IMR-90 (cell line): ENCODE results near the gene ALKBH5. TPM values are rescaled to one million over a fixed set of nuclear protein-coding genes. Genes with fewer than 3 reads are reported as not detected.

ENCODE experiments used
- ATAC-seq: fragments of 200-7000 bp; cut with Tn5 transposase; 2 replicates; pipeline ENCODE4 v1.9.1; 2020; ENCODE audit warnings: low read depth, mild to moderate bottlenecking, moderate library complexity
- BruUV-seq: library from RNA; stranded (reverse); fragments of 400-500 nt; replicated peaks from 2 replicates; lab custom pipeline; 2021; lab: Mats Ljungman, UMichigan
- CTCF ChIA-PET: fragments of 300-600 bp; formaldehyde crosslinking; extraction: SDS; loops from one replicate; lab custom pipeline; 2021; ENCODE audit warnings: antibody characterized with exemption; lab: Yijun Ruan, JAX
- POLR2A ChIA-PET: fragments of 300-600 bp; sonication (Branson Sonifier 250); formaldehyde crosslinking; loops from one replicate; lab custom pipeline; 2022; ENCODE audit warnings: antibody characterized with exemption; ENCODE audit not compliant: unreplicated experiment; lab: Charles Lee
- DNase-seq: peaks from one replicate; pipeline ENCODE4 v3.0.0; 2013
- H2AFZ ChIP-seq: replicated peaks from 2 replicates; pipeline ENCODE3; 2013; ENCODE audit warnings: low read length, mild to moderate bottlenecking; ENCODE audit not compliant: poor library complexity
- H2AK5ac ChIP-seq: 2 replicates; pipeline ENCODE4 v1.6.1; 2013; ENCODE audit warnings: low read depth, low read length, inconsistent platforms
- H2AK9ac ChIP-seq: replicated peaks from 2 replicates; pipeline ENCODE3; 2013; ENCODE audit warnings: mild to moderate bottlenecking, low read depth, low read length, moderate library complexity; ENCODE audit not compliant: poor library complexity
- H2BK120ac ChIP-seq: 2 replicates; pipeline ENCODE4 v1.6.1; 2013; ENCODE audit warnings: low read depth, low read length, inconsistent platforms
- H2BK15ac ChIP-seq: 3 replicates; pipeline ENCODE4 v1.6.1; 2013; ENCODE audit warnings: low read depth, low read length, inconsistent platforms
- H2BK20ac ChIP-seq: 2 replicates; pipeline ENCODE4 v1.6.1; 2013; ENCODE audit warnings: low read depth, mild to moderate bottlenecking, inconsistent platforms, low read length, moderate library complexity
- H2BK5ac ChIP-seq: 2 replicates; pipeline ENCODE4 v1.6.1; 2013; ENCODE audit warnings: mild to moderate bottlenecking, low read depth, low read length, inconsistent platforms; ENCODE audit not compliant: poor library complexity, severe bottlenecking
- H3K14ac ChIP-seq: replicated peaks from 2 replicates; pipeline ENCODE4 v1.6.1; 2013; ENCODE audit warnings: low read depth, low read length, inconsistent platforms
- H3K18ac ChIP-seq: 2 replicates; pipeline ENCODE4 v1.6.1; 2013; ENCODE audit warnings: low read depth, low read length, control low read depth
- H3K23ac ChIP-seq: 2 replicates; pipeline ENCODE4 v1.6.1; 2013; ENCODE audit warnings: low read depth, low read length, inconsistent platforms
- H3K27ac ChIP-seq: 2 replicates; pipeline ENCODE4 v1.5.1; 2013; ENCODE audit warnings: mild to moderate bottlenecking, control low read depth, low read length; ENCODE audit not compliant: insufficient read depth
- H3K27me3 ChIP-seq: 2 replicates; pipeline ENCODE4 v1.6.1; 2013; ENCODE audit warnings: low read length; ENCODE audit not compliant: control insufficient read depth, insufficient read depth
- H3K36me3 ChIP-seq: 2 replicates; pipeline ENCODE4 v1.6.1; 2013; ENCODE audit warnings: low read length, mixed read lengths; ENCODE audit not compliant: control insufficient read depth, insufficient read depth
- H3K4ac ChIP-seq: 2 replicates; pipeline ENCODE4 v1.6.1; 2013; ENCODE audit warnings: low read depth, low read length, inconsistent platforms
- H3K4me1 ChIP-seq: 2 replicates; pipeline ENCODE4 v1.6.1; 2013; ENCODE audit warnings: low read length, mixed read lengths; ENCODE audit not compliant: control insufficient read depth, insufficient read depth
- H3K4me2 ChIP-seq: 2 replicates; pipeline ENCODE4 v1.6.1; 2013; ENCODE audit warnings: low read depth, mild to moderate bottlenecking, control low read depth, low read length, moderate library complexity
- H3K4me3 ChIP-seq: 2 replicates; pipeline ENCODE4 v1.5.1; 2013; ENCODE audit warnings: low read depth, mild to moderate bottlenecking, control low read depth, low read length, moderate library complexity; ENCODE audit not compliant: insufficient read depth
- H3K56ac ChIP-seq: 2 replicates; pipeline ENCODE4 v1.6.1; 2013; ENCODE audit warnings: low read length, inconsistent platforms; ENCODE audit not compliant: insufficient read depth; ENCODE audit errors: extremely low read depth
- H3K79me1 ChIP-seq, 2 experiments: 2 replicates each; pipeline ENCODE4 v1.6.1; 2013; ENCODE audit warnings: low read length in 2 of 2, inconsistent platforms in 1 of 2, low read depth in 1 of 2
- H3K9ac ChIP-seq: 2 replicates; pipeline ENCODE4 v1.6.1; 2013; ENCODE audit warnings: low read depth, low read length, control low read depth
- H3K9me1 ChIP-seq: 2 replicates; pipeline ENCODE4 v1.6.1; 2013; ENCODE audit warnings: low read length, inconsistent platforms; ENCODE audit not compliant: insufficient read depth
- H3K9me3 ChIP-seq: 2 replicates; pipeline ENCODE4 v1.6.1; 2013; ENCODE audit warnings: low read length; ENCODE audit not compliant: control insufficient read depth, insufficient read depth
- H4K20me1 ChIP-seq: 2 replicates; pipeline ENCODE4 v1.6.1; 2013; ENCODE audit warnings: low read length, inconsistent platforms; ENCODE audit not compliant: insufficient read depth
- H4K5ac ChIP-seq: 2 replicates; pipeline ENCODE4 v1.6.1; 2013; ENCODE audit warnings: mild to moderate bottlenecking, low read depth, low read length, control low read depth
- H4K8ac ChIP-seq, 2 experiments: 2 replicates each; pipeline ENCODE4 v1.6.1; 2013; ENCODE audit warnings: low read depth in 2 of 2, low read length in 2 of 2, control low read depth in 1 of 2, inconsistent platforms in 1 of 2
- H4K91ac ChIP-seq: 2 replicates; pipeline ENCODE4 v1.6.1; 2013; ENCODE audit warnings: low read depth, low read length, inconsistent platforms; ENCODE audit not compliant: insufficient read depth
- BHLHE40 ChIP-seq: fragments of 150-350 bp; IDR thresholded peaks from 2 replicates; pipeline ENCODE4 v1.6.1; 2016; ENCODE audit warnings: mild to moderate bottlenecking, low read depth, low read length
- CEBPB ChIP-seq: IDR thresholded peaks from 2 replicates; pipeline ENCODE4 v1.6.1; 2012; ENCODE audit warnings: low read depth, low read length, improper control_type of control experiment
- CHD1 ChIP-seq: IDR thresholded peaks from 2 replicates; pipeline ENCODE4 v1.6.1; 2012; ENCODE audit warnings: low read depth, low read length, improper control_type of control experiment
- CTCF ChIP-seq: conservative IDR thresholded peaks from 2 replicates; pipeline ENCODE4 v1.5.1; 2012; ENCODE audit warnings: mild to moderate bottlenecking, low read depth, low read length, improper control_type of control experiment
- ELK1 ChIP-seq: fragments of 150-350 bp; IDR thresholded peaks from 2 replicates; pipeline ENCODE4 v1.6.1; 2016; ENCODE audit warnings: low read depth, mild to moderate bottlenecking, low read length, moderate library complexity, borderline replicate concordance
- FOS ChIP-seq: fragments of 150-350 bp; IDR thresholded peaks from 2 replicates; pipeline ENCODE4 v1.6.1; 2016; ENCODE audit warnings: low read depth, low read length
- MAFK ChIP-seq: IDR thresholded peaks from 2 replicates; pipeline ENCODE4 v1.6.1; 2012; ENCODE audit warnings: low read depth, low read length, improper control_type of control experiment
- MAZ ChIP-seq: IDR thresholded peaks from 2 replicates; pipeline ENCODE4 v1.6.1; 2012; ENCODE audit warnings: low read depth, mild to moderate bottlenecking, low read length, improper control_type of control experiment, moderate library complexity, borderline replicate concordance
- MXI1 ChIP-seq: IDR thresholded peaks from 2 replicates; pipeline ENCODE4 v1.6.1; 2012; ENCODE audit warnings: low read depth, mild to moderate bottlenecking, low read length, moderate library complexity, borderline replicate concordance
- NFE2L2 ChIP-seq: fragments of 150-350 bp; IDR thresholded peaks from 2 replicates; pipeline ENCODE4 v1.6.1; 2016; ENCODE audit warnings: low read depth, mild to moderate bottlenecking, low read length
- POLR2A ChIP-seq: IDR thresholded peaks from 2 replicates; pipeline ENCODE4 v1.6.1; 2012; ENCODE audit warnings: mild to moderate bottlenecking, low read depth, low read length
- RAD21 ChIP-seq: IDR thresholded peaks from 2 replicates; pipeline ENCODE4 v1.6.1; 2012; ENCODE audit warnings: low read length, improper control_type of control experiment
- RCOR1 ChIP-seq: IDR thresholded peaks from 2 replicates; pipeline ENCODE4 v1.6.1; 2012; ENCODE audit warnings: mild to moderate bottlenecking, low read length, improper control_type of control experiment; ENCODE audit not compliant: insufficient replicate concordance
- RFX5 ChIP-seq: IDR thresholded peaks from 2 replicates; pipeline ENCODE4 v1.8.0; 2012; ENCODE audit warnings: low read depth, mild to moderate bottlenecking, low read length, moderate library complexity
- SMC3 ChIP-seq: fragments of 150-350 bp; IDR thresholded peaks from 2 replicates; pipeline ENCODE4 v1.6.1; 2016; ENCODE audit warnings: low read depth, mild to moderate bottlenecking, antibody characterized with exemption, low read length, moderate library complexity
- WGBS, 2 experiments: methylation state at CpG; one replicate each; pipeline versions ENCODE4 v1.1.5 to v1.1.7; 2013; ENCODE audit warnings: missing lambda C conversion rate in 2 of 2; ENCODE audit not compliant: insufficient read length in 1 of 2; ENCODE audit errors: extremely low coverage in 2 of 2; 5-methylcytosine and 5-hydroxymethylcytosine counted together
- dilution Hi-C: fragments of 300-500 bp; cut with HindIII; formaldehyde crosslinking; loops from one replicate; pipeline ENCODE4 v1.14.3; 2018; ENCODE audit warnings: low sequenced_read_pairs; ENCODE audit not compliant: unreplicated experiment
- in situ Hi-C: fragments of 300-500 bp; cut with MboI; formaldehyde crosslinking; loops from 3 replicates; pipeline ENCODE4 v1.14.3; 2019; ENCODE audit warnings: low sequenced_read_pairs, inconsistent platforms, mixed read lengths
- intact Hi-C: fragments of 100-400 bp; cut with micrococcal nuclease; formaldehyde crosslinking; loops from 2 replicates; pipeline ENCODE4 v1.10.0; 2022
- polyA plus RNA-seq, 3 experiments: library from polyadenylated mRNA; depleted of rRNA; stranded (reverse); fragments of >200 nt; gene quantifications; 2 replicates each; pipeline ENCODE4 v1.2.3, GENCODE V29; 2012; ENCODE audit warnings: low replicate concordance in 1 of 3
- total RNA-seq: library from RNA; depleted of rRNA; stranded (reverse); fragments of >200 nt; gene quantifications from 2 replicates; pipeline ENCODE4 v1.2.3, GENCODE V29; 2012
- TF ChIP-seq, protein P1 (sequence below): fragments of 150-350 bp; IDR thresholded peaks from 2 replicates; pipeline ENCODE4 v1.6.1; 2017; ENCODE audit warnings: mild to moderate bottlenecking, antibody characterized with exemption, low read length, low read depth

Gene ALKBH5
- total and polyA plus RNA-seq, 2 of the 4 experiments (the other 2 are of a cell fraction), result 57.6 to 79.6 TPM

DNA sequence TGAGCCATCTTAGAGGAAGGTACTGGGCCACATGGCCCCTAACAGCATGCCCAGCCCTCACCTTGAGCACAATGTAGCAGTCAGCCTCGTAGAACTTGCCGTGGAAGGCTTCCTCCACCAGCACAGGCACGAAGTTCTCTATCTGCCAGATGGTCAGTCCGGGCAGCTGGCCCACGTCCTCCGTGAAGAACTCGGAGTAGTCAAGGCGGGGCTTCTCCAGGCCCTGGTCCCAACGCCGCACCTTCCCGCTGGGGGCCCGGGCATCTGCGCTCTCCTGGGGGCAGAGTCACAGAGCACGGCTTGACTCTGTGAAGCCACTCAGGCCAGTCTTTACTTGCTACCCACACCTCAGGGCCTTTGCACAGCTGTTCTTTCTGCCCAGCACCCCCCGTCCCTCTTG is 67.6 kb downstream of the ALKBH5 start:
- 90% methylated on average over 6 of the region's 15 CpGs; no CpG with 5 or more reads in 1 of the 2 experiments for WGBS, 2 experiments
- dilution Hi-C loops (no loop called here), in situ Hi-C loops (no loop called here), intact Hi-C loops (no loop called here)
- H3K23ac ChIP-seq, result no peak overlapping the region
- H3K18ac ChIP-seq, result no peak overlapping the region
- POLR2A ChIA-PET, result no interaction called here
- no peak overlapping the region for H3K14ac ChIP-seq
- H2AK9ac ChIP-seq, result peak overlapping the region; percentile 58
- no peak overlapping the region for H3K4me2 ChIP-seq
- peaks cover 29% of the 10 kb centered on the region for H4K20me1 ChIP-seq
- TF ChIP-seq POLR2A (no peak), CTCF (no peak), ELK1 (no peak), BHLHE40 (no peak), MAZ (no peak), RAD21 (no peak), MXI1 (no peak), NFE2L2 (no peak), CHD1 (no peak), RFX5 (no peak), SMC3 (no peak), MAFK (no peak), FOS (no peak), CEBPB (no peak), RCOR1 (no peak)
- TF ChIP-seq, protein P1, sequence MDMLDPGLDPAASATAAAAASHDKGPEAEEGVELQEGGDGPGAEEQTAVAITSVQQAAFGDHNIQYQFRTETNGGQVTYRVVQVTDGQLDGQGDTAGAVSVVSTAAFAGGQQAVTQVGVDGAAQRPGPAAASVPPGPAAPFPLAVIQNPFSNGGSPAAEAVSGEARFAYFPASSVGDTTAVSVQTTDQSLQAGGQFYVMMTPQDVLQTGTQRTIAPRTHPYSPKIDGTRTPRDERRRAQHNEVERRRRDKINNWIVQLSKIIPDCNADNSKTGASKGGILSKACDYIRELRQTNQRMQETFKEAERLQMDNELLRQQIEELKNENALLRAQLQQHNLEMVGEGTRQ, result no peak
- CTCF ChIA-PET, result no interaction called here
- no peak overlapping the region for H2AFZ ChIP-seq
- H4K8ac ChIP-seq, result no peak overlapping the region
- H2BK20ac ChIP-seq, result no peak overlapping the region
- no peak overlapping the region for H3K9ac ChIP-seq
- no peak overlapping the region for H2AK5ac ChIP-seq
- no TSS peak for BruUV-seq
- no peaks in the 10 kb centered on the region for H3K4me1 ChIP-seq
- no peak overlapping the region for H3K27ac ChIP-seq
- ATAC-seq (no peak), DNase-seq (no peak)
- H3K9me3 ChIP-seq, result no peaks in the 10 kb centered on the region
- peaks cover 88% of the 10 kb centered on the region for H3K36me3 ChIP-seq
- H3K56ac ChIP-seq, result no peak overlapping the region
- peaks cover 8 to 44% of the 10 kb centered on the region in 2 experiments for H3K79me1 ChIP-seq
- no peak overlapping the region for H2BK120ac ChIP-seq
- no peak overlapping the region for H3K4me3 ChIP-seq
- H4K5ac ChIP-seq, result no peak overlapping the region
- no peak overlapping the region for H4K91ac ChIP-seq
- no peaks in the 10 kb centered on the region for H3K27me3 ChIP-seq
- no peak overlapping the region for H2BK5ac ChIP-seq
- no peak overlapping the region for H2BK15ac ChIP-seq
- no peaks in the 10 kb centered on the region for H3K9me1 ChIP-seq
- H3K4ac ChIP-seq, result no peak overlapping the region
